ENCODE data around the gene CORO2B.

Gene CORO2B

DNA sequence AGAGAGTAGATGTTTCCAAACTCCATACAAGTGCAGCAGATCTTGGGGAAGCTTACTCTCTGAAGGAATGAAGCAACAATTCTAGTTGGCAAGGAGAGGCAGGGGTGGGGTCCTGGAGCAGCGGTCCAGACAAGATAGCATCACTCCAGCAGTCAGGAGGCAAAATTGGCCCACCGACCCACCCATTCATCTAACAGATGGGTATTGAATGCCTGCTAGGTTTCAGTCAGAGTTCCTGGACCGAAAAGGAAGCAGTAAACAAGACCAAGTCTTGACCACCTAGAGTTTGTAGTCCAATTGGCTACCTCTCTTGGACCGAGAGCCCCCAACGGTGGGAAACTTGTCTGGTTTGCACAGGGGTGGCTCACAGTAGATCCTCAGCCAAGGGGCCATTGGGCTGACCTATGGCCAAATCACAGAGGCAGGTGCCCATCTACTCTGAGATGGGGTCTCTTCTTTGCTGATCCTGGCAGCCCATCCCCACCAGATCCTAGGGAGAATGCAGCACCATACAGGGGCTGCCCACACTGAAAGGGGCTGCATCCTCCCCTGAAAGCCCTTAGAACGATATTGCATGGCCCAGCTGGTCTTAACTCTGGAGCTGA, 74.3 kb downstream of the CORO2B start:
- DNase-seq, result no peak

GRCh38 chr15:68653801-68654200, 75.0 kb downstream of the CORO2B start:
- no peak for DNase-seq

DNA sequence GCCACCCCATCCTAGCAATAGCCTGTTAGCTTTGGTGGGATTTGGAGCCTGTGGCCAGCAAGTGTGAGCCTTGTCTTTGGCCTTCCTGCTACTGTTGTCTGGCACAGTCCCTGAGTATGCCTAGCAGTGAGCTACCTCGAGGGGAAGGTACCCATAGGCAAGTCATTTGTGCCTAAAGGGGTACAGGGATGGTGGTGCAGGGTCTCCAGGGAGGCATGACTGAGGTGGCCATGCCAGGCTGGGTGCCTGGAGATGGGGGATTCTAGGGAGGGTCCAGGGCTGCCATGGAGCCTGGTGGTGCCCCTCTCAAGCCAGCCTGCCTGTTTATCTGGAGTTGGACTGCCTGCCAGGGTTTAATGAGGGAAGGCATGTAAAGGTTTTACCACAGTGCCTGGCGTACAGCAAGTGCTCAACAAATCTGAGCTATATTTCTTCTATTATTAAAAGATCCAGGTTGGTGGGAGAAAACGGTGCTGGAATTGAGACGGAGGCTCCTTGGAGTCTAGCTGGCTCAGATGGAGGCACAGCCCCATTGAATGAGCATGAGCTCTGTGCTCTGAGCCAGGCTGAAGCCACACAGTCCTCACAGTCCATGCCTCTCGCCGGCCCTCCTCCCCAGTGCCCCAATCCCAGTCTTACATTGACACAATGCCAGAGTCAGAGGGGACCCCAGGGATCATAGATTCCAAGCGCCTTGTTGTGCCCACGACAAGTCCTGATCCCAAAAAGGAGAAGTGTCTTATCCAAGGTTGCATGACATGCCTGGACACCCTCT, 76.2 kb downstream of the CORO2B start:
- no peak for DNase-seq

DNA sequence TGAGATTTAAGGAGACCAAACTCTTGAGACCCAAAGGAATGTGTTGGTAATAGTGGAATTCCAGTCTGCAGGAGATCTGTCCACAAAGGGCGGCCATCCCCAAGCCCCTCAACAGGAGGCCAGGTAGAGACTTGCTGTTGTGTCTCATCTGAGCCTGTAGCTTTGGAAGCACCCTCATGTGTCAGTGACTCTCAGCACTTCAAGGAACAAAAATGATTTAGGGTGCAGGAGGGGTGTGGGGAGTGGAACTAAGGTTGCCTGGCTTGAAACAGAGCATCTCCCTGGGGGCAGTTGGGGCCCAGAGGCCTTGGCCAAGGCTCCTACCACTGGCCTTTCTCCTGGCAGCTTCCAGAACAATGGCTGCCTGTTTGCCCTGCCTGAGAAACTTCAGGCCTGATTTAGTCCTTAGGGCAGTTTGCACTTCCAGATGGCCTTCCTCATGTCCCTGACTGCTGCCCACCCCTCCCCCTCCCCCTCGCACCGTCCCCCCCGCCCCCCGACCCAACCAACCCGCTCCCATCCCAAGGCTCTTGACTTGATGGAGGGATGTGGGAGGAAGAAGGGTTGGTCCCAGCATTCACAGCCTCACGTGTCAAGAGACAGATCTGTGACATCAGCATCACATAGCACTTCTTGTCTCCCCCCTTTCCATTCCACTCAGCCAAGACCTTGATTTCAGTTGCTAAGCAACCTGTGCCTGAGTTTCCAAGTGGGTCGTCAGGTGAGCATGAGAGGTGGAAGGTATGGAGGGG, 77.1 kb downstream of the CORO2B start:
- DNase-seq, result no peak

DNA sequence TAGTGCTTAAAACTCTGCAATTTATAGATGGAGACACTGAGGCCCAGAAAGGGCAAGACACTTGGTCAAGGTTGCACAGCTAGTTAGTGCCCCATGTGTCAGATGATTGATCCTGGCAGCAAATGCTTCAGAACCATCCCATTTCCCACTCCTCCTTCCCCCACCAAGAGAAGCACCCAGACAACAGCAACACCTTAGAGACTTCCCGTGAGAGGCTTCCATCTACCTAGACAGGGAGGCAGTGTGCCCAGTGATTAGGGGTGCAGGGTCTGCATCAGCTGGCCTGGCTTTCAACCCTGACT, 77.6 kb downstream of the CORO2B start:
- no peak for DNase-seq

DNA sequence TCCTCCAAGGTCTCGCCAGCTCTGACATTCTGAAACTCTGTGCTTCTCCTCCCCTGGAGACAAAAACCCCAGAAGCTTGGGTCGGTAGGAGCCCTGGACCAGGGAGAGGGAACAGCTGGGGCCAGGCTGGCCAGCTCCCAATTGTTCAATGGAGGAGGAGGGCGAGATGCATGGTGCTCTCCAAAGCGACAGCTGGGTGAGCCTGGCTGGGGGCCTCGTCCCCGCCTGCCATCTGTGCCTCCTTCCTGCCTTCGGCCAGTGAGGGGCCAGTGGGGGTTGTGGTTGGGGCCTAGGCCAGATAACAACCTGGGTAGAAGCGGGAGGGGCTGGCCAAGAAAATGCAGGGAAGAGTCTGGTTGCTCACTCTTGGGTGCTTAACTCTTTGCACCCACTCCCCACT, 79.4 kb downstream of the CORO2B start:
- DNase-seq, result peak; percentile 31 to 47

DNA sequence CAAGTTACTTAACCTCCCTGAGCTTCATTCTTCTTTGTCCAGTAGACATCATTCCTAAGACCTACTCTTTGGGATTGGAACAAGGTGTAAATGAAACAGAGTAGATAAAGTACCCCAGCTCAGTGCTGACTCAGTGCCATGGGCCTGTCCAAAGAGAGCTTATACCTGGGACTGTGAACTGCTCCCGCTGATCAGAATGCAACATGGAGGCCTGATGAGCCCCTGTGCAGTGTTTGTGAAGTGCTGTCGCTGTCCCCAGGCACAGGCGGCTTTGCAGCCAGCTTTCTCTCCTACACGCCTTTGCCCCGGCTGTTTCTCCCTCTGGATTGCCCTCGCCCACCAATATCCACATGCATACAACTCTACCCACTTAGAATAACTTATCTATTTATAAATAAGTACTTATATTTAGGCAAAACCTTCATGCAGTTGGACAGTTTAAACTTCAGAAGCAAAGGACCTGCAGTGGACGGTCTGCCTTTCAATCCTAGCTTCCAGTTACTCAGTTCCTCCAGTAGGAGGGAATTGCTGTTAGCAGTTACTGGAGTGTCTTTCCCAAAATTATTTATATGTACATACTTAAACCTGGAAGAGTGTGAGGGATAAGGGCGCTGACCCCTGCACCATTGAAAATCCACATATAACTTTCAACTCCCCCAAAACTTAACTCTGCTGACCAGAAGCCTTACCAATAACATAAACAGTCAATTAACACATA, 80.0 kb downstream of the CORO2B start:
- DNase-seq, result no peak

GRCh38 chr15:68663526-68663925, 84.7 kb downstream of the CORO2B start:
- DNase-seq, result no peak

DNA sequence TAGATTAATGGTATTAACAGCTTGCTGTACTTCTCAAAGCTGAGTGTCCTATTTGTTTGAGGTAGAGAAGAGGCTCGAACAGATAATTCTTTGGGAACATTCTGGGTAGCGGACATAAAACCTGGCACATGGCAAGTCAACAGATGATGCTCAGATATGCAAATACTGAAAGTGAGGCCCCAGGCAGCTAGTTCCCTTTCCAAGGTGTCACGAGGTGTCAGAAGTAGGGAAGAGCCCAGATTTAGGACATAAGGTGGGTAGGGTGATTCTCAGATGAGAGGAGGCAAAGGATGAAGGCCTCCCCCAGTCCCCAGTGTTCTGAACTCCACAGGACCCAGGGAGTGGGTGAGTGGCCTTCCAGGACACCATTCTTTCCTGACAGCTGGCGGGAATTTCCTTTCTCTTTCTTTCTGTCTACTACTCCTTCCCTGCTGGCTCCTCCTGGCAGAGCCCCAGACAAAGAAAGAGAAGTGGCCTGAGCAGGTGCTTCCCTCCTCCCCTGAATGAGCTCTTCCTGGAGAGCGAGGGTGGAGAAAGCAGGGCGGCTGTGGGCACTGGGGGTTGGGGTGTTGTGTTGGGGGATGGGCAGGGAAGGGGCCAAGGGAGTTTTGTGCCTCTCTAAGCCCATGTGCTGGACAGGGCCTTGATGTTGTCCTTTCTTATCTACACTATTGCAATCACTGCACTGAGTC, 87.5 kb downstream of the CORO2B start:
- peak in 1 of 2 experiments; percentile 61 for DNase-seq

DNA sequence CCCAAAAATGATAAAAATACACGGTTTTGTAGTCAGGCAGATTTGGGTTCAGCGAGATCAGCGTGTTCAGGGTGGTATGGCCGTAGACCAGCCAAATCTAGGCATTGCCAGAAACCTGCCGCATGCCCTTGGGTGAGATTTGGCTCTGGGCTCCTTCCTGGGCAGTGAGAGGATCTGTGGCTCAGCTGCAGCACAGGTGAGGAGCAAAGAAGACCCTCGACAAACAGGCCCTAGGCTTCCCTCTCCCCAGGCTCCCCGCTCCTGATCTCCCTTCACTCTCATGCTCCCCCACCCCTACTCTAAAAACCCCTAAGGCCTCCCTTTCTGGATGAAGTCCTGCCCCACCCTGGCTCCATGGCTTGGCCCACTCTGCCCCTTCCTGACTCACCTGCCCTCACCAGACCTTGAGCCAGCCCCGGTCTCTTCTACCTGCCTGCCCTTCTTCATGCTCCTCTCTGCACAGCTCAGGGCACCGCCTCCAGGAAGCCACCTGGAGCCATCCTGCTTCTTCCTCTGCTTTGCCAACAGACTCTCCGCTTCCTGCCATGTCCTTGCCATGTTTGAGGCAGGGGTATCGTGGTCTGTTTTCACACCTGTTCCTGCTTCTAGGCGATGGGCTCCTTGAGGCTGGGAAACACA, 88.1 kb downstream of the CORO2B start:
- DNase-seq, result no peak

DNA sequence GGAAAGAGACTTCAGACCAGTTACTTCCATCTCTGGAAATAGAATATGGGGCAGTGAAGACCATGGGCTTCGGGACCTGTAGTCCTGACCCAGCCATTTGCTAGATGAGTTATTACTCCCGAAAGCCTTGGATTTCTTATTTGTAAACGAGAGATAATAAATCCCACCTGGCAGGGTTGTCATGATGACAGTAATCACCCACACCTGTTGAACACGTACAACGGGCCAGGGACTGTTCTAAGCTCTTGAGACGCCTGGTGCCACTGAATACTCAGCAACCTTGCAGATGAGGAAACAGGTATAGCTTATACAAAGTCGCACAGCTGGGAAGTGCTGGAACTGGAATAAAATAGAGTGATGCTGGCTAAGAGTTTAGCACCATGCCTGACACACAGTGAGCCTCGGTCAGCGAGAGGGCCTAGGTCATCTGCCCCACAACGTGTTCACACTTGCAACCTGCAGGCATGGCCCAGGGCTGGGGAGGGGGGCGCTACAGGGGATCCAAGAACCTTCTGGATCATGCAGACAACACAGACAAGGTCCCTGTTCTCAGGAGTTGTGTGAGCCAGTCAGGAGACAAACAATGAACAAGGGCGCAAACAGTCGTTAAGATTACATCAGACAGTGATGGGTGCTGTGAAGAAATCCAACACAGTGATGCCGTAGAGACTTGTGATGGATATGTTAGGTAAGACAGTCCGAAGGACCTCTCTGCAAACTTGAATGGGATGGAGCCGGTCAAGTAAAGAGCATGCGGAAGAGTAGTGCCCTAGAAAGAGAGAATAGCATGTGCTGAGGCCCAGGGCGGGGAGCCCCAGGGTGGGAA, 89.2 kb downstream of the CORO2B start:
- no peak for DNase-seq

DNA sequence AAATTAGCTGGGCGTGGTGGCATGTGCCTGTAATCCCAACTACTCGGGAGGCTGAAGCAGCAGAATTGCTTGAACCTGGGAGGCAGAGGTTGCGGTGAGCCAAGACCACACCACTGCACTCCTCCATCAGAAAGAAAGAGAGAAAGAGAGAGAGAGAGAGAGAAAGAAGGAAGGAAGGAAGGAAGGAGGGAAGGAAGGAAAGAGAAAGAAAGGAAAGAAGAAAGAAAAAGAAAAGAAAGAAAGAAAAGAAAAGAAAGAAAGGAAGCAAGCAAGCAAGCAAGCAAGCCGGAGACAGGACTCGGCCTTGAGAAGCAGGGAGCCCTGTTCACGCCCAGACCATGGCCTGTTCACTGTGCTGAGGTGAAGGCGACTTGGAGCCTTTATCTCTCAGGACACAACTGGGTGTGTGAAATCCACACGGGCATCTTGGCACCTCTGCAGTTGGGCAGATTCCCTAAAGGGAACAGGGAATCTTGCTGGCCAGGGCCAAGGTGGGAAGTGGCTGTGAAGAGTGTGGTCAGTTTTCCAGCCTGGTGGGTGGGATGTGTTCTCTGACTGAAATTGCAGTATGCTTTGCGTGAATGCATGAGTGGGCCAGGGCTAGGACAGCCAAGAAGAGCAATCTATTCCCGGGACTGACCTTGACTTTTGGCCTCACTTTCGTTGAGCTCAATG, 90.3 kb downstream of the CORO2B start:
- DNase-seq, result no peak

DNA sequence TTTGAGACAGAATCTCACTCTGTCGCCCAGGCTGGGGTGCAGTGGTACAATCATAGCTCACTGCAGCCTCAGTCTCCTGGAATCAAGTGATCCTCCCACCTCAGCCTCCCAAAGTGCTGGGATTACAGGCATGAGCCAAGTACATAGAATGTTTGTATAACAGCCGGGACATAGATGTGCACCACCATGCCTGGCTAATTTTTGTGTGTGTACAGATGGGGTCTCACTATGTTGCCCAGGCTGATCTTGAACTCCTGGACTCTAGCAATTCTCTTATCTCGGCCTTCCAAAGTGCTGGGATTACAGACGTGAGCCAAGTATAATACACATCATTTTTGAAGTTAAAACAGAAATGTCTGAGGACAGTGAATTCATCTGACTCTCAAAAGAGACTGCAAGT, 93.5 kb downstream of the CORO2B start:
- DNase-seq, result no peak

- DNase-seq, result no peak
Observed at GRCh38 chr15:68672781-68673205, 94.0 kb downstream of the CORO2B start.

- DNase-seq, result peak in 1 of 2 experiments; percentile 18
Observed at GRCh38 chr15:68674975-68675374, 96.2 kb downstream of the CORO2B start.

DNA sequence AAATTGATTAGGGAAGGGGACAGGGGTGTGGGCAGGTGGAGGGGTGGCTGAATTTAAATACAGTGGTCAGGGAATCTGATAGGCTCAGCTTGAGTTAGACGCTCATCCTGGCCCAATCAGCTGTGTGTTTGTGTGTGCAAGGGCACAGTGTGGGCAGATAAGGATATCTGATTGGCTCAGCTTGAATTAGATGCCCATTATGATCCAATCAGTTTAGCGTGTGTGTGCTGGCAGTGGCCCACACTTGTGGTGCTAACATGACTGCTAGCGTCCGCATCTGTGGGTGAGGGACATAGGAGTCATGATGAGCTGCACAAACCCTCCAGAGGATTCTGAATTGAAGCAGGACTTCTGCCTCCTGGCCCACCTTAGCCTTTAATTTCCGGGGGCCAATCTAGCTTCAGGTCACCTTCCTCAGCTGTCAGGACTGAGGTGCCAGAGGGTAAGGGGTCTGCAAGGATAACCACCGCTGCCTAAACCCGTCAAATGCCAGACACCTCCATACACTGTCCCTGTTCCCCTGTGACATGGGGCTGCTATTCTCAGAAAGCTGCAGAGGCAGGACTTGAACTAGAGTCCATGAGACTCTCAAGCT, 97.3 kb downstream of the CORO2B start:
- no peak for DNase-seq

DNA sequence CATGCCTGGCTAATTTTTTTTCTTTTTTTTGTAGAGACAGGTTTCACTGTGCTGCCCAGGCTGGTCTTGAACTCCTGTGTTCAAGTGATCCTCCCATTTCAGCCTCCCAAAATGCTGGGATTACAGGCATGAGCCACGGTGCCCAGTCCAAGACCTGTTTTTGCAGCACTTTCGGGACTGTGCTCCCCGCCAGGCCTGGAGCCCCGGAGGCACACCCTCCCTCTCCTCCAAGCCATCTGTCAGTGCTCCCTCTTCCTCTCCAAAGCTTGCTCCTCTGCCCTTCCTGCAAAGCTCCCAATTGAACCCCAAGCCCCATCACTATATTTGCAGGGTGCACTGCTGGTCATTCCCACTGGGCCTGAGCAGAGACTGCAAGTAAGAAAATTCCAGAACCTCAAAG, 98.1 kb downstream of the CORO2B start:
- DNase-seq, result no peak

DNA sequence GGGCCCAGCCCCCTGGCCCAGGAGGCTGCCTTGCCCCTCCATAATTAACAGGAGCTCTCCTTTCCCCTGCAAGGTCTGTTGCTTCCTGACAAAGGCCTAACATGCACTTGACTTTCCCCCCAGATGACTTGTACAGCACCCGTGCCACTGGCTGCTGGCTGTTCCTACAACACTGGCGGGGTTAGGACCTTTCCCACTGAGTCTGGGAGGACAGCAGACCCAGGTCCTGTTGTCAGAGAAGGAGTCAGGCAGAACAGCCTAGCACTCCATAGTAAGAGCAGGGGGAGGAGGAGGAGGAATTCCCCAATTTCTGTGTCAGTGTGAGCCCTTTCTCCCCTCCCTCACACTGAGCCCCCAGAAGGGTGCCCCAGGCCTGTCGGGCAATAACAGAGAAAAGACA, 99.2 kb downstream of the CORO2B start:
- DNase-seq, result no peak

GRCh38 chr15:68678746-68679145, 100.0 kb downstream of the CORO2B start:
- no peak for DNase-seq

- DNase-seq, result no peak
Observed at GRCh38 chr15:68679161-68679560, 100.4 kb downstream of the CORO2B start.
